GM12865 (cell line): Measurements from ENCODE around the gene ZNF621.
"Not testable (repeated sequence)": the region's sequence is repeated elsewhere in the genome, so short reads cannot be mapped to it uniquely, and the experiment has no call there.

Source experiments
- DNase-seq: peaks from one replicate; pipeline ENCODE4 v3.0.0; 2010; ENCODE audit warnings: low read depth
- H3K4me3 ChIP-seq: 2 replicates; pipeline ENCODE4 v1.5.1; 2011; ENCODE audit warnings: mild to moderate bottlenecking, low read depth, low read length, control low read depth
- CTCF ChIP-seq: IDR thresholded peaks from 2 replicates; pipeline ENCODE4 v1.5.1; 2011; ENCODE audit warnings: low read length, control low read depth, low read depth, inconsistent platforms; ENCODE audit not compliant: insufficient read depth; ENCODE audit errors: missing control alignments

Gene ZNF621

DNA sequence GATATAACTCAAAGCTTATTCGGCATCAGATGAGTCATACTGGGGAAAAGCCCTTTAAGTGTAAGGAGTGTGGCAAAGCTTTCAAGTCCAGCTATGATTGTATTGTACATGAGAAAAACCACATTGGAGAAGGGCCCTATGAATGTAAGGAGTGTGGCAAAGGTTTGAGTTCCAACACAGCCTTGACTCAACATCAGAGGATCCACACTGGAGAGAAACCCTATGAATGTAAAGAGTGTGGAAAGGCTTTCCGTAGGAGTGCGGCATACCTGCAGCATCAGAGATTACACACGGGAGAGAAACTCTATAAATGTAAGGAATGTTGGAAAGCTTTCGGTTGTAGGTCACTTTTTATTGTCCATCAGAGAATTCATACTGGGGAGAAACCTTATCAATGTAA lies 7.5 kb downstream of the ZNF621 start:
- H3K4me3 ChIP-seq: no peak overlapping the region
- no peak for DNase-seq
- no peak for TF ChIP-seq CTCF

DNA sequence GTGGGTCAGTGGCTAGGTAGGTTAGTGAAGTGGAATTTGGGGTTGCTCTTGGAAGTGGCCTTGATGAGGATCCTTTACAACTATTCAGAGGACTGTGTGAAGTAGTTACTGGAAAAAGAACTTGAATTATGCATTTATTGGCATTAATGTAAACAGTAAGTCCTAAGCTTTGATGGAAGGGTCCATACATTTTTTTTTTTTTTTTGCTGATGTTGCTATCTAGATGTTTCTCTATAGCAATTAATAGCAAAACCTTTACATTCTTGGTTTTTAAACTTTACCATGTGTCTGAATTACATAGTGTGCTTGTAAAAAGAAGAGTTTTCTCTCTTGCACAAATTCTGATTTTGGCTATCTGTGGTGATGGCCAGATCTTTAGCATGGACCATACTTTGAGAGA lies 9.5 kb downstream of the ZNF621 start:
- no peak overlapping the region for H3K4me3 ChIP-seq
- TF ChIP-seq CTCF: no peak
- DNase-seq: no peak

DNA sequence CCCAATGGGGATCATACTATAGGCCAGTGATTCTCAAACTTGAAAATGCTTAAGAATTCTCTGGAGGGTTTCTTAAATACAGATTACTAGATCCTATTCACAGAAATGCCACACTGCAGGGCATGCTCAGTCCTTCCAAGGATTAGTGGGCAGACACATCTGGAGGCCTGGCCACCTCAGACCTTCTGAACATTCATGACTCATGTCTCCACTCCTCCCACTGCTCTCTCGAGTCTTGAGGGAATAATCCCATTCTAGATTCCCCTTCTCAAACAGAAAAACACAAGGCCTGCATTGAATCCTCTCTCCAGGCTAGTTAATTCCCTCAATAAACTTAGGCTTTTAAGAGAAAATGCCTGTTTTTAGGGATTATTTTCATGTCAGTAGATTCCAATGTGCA lies 22.1 kb downstream of the ZNF621 start:
- TF ChIP-seq CTCF: no peak
- H3K4me3 ChIP-seq: no peak overlapping the region
- no peak for DNase-seq

DNA sequence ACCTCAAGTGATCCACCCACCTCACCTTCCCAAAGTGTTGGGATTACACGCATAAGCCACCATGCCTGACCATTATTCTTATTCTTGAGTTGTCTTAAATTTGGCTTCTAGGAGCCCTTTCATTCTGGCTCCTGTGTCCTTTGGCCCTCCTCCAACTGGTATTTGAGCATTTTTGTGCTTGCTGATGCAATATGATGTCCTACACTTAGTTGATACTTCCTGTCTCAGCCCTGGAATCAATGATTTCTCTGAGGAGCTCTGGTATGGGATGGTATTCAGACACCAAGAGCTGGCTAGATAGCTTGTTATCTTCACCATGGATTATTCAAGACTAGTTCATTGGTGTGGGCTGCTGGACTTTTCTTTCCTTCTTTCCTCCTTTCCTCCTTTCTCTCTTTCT lies 25.4 kb downstream of the ZNF621 start:
- no peak for TF ChIP-seq CTCF
- no peak overlapping the region for H3K4me3 ChIP-seq
- DNase-seq: no peak

- DNase-seq: peak; percentile 14
- H3K4me3 ChIP-seq: no peak overlapping the region
- no peak for TF ChIP-seq CTCF
Observed at GRCh38 chr3:40557575-40558161, 32.9 kb downstream of the ZNF621 start.

GRCh38 chr3:40562482-40562881 lies 37.7 kb downstream of the ZNF621 start:
- H3K4me3 ChIP-seq, DNase-seq: not testable (repeated sequence)

DNA sequence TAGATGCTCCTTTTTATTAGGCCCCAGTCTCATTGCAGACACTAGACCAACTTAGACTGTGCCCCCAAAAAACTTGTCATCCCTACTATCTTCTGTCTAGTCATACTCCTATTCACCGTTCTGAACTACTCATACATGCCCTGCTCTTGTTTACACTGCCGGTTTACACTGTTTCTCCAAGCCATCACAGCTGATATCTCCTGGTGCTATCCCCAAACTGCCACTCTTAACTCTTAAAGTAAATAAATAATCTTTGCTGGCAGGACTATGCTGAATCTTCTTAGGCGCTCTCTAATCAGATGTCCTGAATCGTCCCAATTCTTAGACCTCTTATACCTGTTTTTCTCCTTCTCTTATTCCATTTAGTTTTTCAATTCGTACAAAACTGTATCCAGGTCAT lies 40.9 kb downstream of the ZNF621 start:
- H3K4me3 ChIP-seq, DNase-seq: not testable (repeated sequence)

GRCh38 chr3:40566694-40567093 lies 41.9 kb downstream of the ZNF621 start:
- H3K4me3 ChIP-seq: no peak overlapping the region
- TF ChIP-seq CTCF: no peak
- peak; percentile 37 for DNase-seq
